Measurements from ENCODE around the gene PIP5KL1. TPM values are rescaled to one million over a fixed set of nuclear protein-coding genes. Genes with fewer than 3 reads are reported as not detected.
A peak's percentile ranks its signal among the peaks of the same experiment; 100 is the strongest.

PIP5KL1 gene
- total RNA-seq, 1 experiment from 2014 or later, result 7.8 TPM

DNA sequence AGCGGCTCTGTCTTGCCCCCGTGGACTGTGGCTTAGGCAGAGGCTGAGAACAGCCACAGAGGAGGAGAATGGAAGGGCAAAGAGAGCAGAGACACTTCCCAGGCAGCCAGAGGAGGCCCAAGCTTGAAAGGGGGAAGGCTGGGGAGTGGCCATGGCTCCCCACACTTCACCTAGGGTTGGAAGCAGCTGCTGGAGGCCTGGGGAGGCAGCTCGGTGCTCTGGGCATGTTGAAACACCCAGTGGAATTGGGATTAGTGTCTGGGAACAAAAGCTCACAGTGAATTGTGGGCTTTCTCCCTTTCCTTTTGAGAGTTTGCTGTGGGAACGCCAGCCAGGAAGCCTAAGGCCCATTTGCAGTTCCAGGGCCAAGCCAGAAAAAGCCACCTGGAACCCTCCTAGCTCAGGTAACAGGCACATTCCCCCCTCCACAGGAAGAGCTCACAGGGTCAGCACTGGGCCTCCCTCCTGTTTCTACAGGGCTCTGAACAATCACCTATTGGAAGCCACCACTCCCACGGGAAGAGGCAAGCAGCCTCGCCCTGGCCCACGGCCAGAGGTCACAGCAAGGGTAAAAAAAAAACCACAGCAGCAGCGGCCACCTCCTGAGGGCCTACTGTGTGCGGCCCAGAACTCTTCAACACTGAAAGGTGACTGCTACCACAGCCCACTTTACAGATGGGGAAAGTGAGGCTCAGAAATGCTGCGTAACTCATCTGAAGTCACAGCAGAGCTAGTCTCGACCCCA lies 30.0 kb upstream of the PIP5KL1 start:
- ATAC-seq, result no peak; the same call in 1 of the 2 replicates
- Histone ChIP-seq H3K27ac (ENCODE audit: low read length) (peak overlapping the region; percentile 88), H3K9me3 (ENCODE audit: control insufficient read depth, insufficient read depth, low read depth, low read length) (no peaks in the 10 kb centered on the region), H3K4me1 (ENCODE audit: control insufficient read depth, insufficient read depth, low read length) (peaks cover 86% of the 10 kb centered on the region), H3K27me3 (ENCODE audit: control insufficient read depth, insufficient read depth, low read length) (no peaks in the 10 kb centered on the region), H3K4me3 (ENCODE audit: low read depth in 2 of 2, low read length in 2 of 2) (no peak overlapping the region), H3K36me3 (ENCODE audit: control insufficient read depth, insufficient read depth, low read length) (no peaks in the 10 kb centered on the region)
- no peak for TF ChIP-seq TCF7L2 (IDR thresholded peaks at IDR 0.05; ENCODE audit: low read depth, low read length)
- TF ChIP-seq POLR2AphosphoS5 (IDR thresholded peaks at IDR 0.05; ENCODE audit: low read depth, low read length), result no peak
- TF ChIP-seq, protein P1, sequence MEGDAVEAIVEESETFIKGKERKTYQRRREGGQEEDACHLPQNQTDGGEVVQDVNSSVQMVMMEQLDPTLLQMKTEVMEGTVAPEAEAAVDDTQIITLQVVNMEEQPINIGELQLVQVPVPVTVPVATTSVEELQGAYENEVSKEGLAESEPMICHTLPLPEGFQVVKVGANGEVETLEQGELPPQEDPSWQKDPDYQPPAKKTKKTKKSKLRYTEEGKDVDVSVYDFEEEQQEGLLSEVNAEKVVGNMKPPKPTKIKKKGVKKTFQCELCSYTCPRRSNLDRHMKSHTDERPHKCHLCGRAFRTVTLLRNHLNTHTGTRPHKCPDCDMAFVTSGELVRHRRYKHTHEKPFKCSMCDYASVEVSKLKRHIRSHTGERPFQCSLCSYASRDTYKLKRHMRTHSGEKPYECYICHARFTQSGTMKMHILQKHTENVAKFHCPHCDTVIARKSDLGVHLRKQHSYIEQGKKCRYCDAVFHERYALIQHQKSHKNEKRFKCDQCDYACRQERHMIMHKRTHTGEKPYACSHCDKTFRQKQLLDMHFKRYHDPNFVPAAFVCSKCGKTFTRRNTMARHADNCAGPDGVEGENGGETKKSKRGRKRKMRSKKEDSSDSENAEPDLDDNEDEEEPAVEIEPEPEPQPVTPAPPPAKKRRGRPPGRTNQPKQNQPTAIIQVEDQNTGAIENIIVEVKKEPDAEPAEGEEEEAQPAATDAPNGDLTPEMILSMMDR (IDR thresholded peaks at IDR 0.05), result no peak
- TF ChIP-seq SIN3A (IDR thresholded peaks at IDR 0.05; ENCODE audit: borderline replicate concordance, insufficient read depth, low read depth, low read length), result no peak
- TF ChIP-seq, protein P2, sequence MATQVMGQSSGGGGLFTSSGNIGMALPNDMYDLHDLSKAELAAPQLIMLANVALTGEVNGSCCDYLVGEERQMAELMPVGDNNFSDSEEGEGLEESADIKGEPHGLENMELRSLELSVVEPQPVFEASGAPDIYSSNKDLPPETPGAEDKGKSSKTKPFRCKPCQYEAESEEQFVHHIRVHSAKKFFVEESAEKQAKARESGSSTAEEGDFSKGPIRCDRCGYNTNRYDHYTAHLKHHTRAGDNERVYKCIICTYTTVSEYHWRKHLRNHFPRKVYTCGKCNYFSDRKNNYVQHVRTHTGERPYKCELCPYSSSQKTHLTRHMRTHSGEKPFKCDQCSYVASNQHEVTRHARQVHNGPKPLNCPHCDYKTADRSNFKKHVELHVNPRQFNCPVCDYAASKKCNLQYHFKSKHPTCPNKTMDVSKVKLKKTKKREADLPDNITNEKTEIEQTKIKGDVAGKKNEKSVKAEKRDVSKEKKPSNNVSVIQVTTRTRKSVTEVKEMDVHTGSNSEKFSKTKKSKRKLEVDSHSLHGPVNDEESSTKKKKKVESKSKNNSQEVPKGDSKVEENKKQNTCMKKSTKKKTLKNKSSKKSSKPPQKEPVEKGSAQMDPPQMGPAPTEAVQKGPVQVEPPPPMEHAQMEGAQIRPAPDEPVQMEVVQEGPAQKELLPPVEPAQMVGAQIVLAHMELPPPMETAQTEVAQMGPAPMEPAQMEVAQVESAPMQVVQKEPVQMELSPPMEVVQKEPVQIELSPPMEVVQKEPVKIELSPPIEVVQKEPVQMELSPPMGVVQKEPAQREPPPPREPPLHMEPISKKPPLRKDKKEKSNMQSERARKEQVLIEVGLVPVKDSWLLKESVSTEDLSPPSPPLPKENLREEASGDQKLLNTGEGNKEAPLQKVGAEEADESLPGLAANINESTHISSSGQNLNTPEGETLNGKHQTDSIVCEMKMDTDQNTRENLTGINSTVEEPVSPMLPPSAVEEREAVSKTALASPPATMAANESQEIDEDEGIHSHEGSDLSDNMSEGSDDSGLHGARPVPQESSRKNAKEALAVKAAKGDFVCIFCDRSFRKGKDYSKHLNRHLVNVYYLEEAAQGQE (IDR thresholded peaks at IDR 0.05; ENCODE audit: insufficient read depth in 1 of 2, low read depth in 2 of 2, low read length in 1 of 2), result no peak
- no TSS peak for BruUV-seq (replicated peaks)
- intact Hi-C loops (cut with micrococcal nuclease; ENCODE audit: unreplicated experiment), result no loop called here
- in situ Hi-C loops (cut with HindIII; ENCODE audit: low pct_unique_long_range_greater_than_20kb, low sequenced_read_pairs), result no loop called here
- ChIA-PET POLR2A (no interaction called here), CTCF (no interaction called here)
- no peak for DNase-seq (ENCODE audit: low read depth, low spot score)

DNA sequence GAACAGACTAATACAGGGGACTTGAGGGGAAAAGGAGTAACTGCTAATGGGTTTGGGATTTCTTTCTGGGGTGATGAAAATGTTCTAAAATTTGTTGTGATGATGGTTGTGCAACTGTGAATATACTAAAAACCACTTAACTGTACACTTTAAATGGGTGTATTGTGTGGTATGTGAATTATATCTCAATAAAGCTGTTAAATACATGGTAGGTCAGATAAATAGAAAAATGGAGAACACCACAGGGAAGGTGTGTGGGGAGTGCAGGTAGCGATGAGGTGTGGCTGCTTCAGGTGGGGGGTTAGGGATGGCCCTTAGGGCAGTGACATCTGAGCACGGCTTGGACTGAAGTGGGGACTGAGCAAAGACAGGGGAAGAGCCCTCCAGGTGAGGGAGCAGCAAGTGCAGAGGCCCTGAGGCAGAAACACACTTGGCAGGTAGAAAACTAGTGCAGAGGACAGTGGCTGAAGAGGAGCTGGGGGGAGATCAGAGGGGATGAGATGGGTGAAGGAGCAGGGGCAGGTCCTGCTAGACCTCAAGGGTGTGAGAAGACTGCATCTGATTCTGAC lies 29.3 kb upstream of the PIP5KL1 start:
- BruUV-seq (replicated peaks), result no TSS peak
- Histone ChIP-seq H3K36me3 (ENCODE audit: control insufficient read depth, insufficient read depth, low read length) (no peaks in the 10 kb centered on the region), H3K4me3 (ENCODE audit: low read depth in 2 of 2, low read length in 2 of 2) (no peak overlapping the region), H3K27ac (ENCODE audit: low read length) (peak overlapping the region; percentile 88), H3K27me3 (ENCODE audit: control insufficient read depth, insufficient read depth, low read length) (no peaks in the 10 kb centered on the region), H3K4me1 (ENCODE audit: control insufficient read depth, insufficient read depth, low read length) (peaks cover 86% of the 10 kb centered on the region), H3K9me3 (ENCODE audit: control insufficient read depth, insufficient read depth, low read depth, low read length) (no peaks in the 10 kb centered on the region)
- TF ChIP-seq SIN3A (IDR thresholded peaks at IDR 0.05; ENCODE audit: borderline replicate concordance, insufficient read depth, low read depth, low read length), result no peak
- TF ChIP-seq, protein P1 (IDR thresholded peaks at IDR 0.05), result no peak
- TF ChIP-seq POLR2AphosphoS5 (IDR thresholded peaks at IDR 0.05; ENCODE audit: low read depth, low read length), result no peak
- TF ChIP-seq, protein P2 (IDR thresholded peaks at IDR 0.05; ENCODE audit: insufficient read depth in 1 of 2, low read depth in 2 of 2, low read length in 1 of 2), result no peak
- TF ChIP-seq TCF7L2 (IDR thresholded peaks at IDR 0.05; ENCODE audit: low read depth, low read length), result no peak
- intact Hi-C loops (cut with micrococcal nuclease; ENCODE audit: unreplicated experiment) (no loop called here), in situ Hi-C loops (cut with HindIII; ENCODE audit: low pct_unique_long_range_greater_than_20kb, low sequenced_read_pairs) (no loop called here)
- POLR2A ChIA-PET, result no interaction called here
- ATAC-seq, result no peak
- DNase-seq (ENCODE audit: low read depth, low spot score), result no peak
- CTCF ChIA-PET, result no interaction called here

Measured in Panc1 (cell line).